Vagina (tissue), 2 donors: ENCODE results near the gene CDH4. TPM values are rescaled to one million over a fixed set of nuclear protein-coding genes. Genes with fewer than 3 reads are reported as not detected.

Experiments
- DNase-seq, 2 donors: peaks; one replicate each; pipeline ENCODE4 v3.0.0-alpha.2; 2017; ENCODE audit errors: extremely low spot score in 2 of 2
- H3K27ac ChIP-seq: fragments of 200-600 bp; sonication (generic); one replicate; pipeline ENCODE4 v1.5.1; 2019
- H3K27me3 ChIP-seq: fragments of 200-600 bp; sonication (generic); one replicate; pipeline ENCODE4 v1.5.1; 2019
- H3K36me3 ChIP-seq, 2 donors: fragments of 200-600 bp; sonication (generic); one replicate each; pipeline ENCODE4 v1.5.1; 2017 to 2019
- H3K4me1 ChIP-seq: fragments of 200-600 bp; sonication (generic); one replicate; pipeline ENCODE4 v1.5.1; 2019
- H3K4me3 ChIP-seq, 2 donors: fragments of 200-600 bp; sonication (generic); 1 replicate in 1 of 2; 2 replicates in 1 of 2; pipeline ENCODE4 v1.5.1; 2016 to 2019
- H3K9me3 ChIP-seq: fragments of 200-600 bp; sonication (generic); one replicate; pipeline ENCODE4 v1.5.1; 2019
- CTCF ChIP-seq, 3 experiments: fragments of 450-650 bp in 2 of 3; fragments of 200-600 bp in 1 of 3; sonication (generic) in 1 of 3; IDR thresholded peaks; one replicate each; pipeline ENCODE4 v1.5.1; 2017 to 2019; ENCODE audit warnings: antibody characterized with exemption in 3 of 3, mild to moderate bottlenecking in 2 of 3, moderate library complexity in 2 of 3
- POLR2A ChIP-seq, 2 donors: fragments of 450-650 bp; IDR thresholded peaks; one replicate each; pipeline ENCODE4 v1.6.1; 2017; ENCODE audit warnings: antibody characterized with exemption in 2 of 2, mild to moderate bottlenecking in 2 of 2, moderate library complexity in 2 of 2
- POLR2AphosphoS5 ChIP-seq, 2 donors: sonication (generic); formaldehyde crosslinking; IDR thresholded peaks; one replicate each; pipeline ENCODE4 v1.9.0; 2017; ENCODE audit warnings: antibody characterized with exemption in 2 of 2, mild to moderate bottlenecking in 2 of 2, low read depth in 1 of 2; ENCODE audit not compliant: insufficient read depth in 1 of 2
- intact Hi-C: fragments of 100-400 bp; cut with DNase I; formaldehyde crosslinking; loops from one replicate; pipeline ENCODE4 v1.15.1; 2023
- total RNA-seq: library from RNA; depleted of rRNA; stranded (reverse); fragments of >200 nt; gene quantifications from one replicate; pipeline ENCODE4 v1.2.3, GENCODE V29; 2016

Gene CDH4
- total RNA-seq, 1 donor from 2014 or later: 0.25 TPM

DNA sequence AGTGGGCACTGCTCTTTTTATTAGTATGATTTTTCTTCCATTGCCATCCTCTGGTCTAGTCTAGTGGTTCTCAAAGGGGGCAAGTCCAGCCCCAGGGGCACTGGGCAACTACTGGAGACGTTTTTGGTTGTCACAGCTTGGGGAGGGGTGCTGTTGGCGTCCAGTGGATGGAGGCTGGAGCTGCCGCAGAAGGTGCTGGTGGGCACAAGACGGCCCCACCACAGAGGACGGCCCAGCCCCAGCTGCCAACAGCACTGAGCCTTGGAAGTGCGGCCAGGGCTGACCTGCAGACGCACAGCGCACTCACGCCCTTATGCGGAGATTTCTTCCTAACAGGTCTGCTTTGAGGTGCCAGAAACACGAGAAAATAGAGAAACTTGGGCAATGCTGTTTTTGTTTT lies 40.3 kb downstream of the CDH4 start:
- Histone ChIP-seq H3K9me3 (no peaks in the 10 kb centered on the region), H3K36me3 (no peaks in the 10 kb centered on the region), H3K27me3 (no peaks in the 10 kb centered on the region), H3K4me3 (no peak overlapping the region), H3K4me1 (no peaks in the 10 kb centered on the region), H3K27ac (no peak overlapping the region)
- no peak for DNase-seq
- intact Hi-C loops: no loop called here
- TF ChIP-seq CTCF (IDR thresholded peaks at IDR 0.05): no peak

DNA sequence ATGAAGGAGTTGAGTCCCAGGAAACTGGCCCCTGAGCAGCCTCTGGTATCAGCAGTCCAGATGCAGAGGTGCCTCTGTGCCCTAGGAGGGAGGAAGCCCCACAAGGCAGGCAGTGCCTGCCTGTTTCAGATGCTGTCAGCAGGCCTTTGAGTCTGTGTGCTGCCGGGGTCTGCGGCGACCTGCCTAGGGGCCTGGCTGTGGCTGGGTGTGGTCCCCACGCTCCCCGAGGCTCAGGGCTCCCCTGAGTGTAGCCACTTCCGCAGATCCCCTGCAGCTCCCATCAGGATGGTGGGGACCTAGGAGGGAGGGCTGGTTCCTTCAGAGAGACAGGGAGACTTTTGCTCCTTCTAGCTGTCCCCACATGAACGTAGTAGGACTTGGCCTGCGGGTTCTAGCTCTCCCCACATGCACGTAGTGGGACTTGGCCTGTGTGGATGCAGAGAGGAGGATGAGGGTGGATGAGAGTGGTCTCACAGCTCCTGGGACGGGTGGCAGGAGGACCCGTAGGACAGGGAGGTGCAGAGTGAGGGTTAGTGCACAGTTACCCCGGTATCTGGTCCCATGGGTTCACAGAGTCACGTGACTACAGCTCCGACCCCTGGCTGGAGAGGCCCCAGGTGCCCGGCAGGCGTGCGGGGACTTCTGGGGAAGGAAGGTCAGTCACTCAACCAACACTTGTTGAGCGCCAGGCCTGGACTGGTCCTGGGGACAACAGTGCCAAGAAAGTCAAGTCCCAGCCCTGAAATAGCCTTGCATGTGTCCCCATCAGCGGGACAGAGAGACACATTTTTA lies 41.0 kb downstream of the CDH4 start:
- no peaks in the 10 kb centered on the region for H3K4me1 ChIP-seq
- intact Hi-C loops: no loop called here
- no peaks in the 10 kb centered on the region for H3K36me3 ChIP-seq
- no peak overlapping the region for H3K4me3 ChIP-seq
- DNase-seq: no peak
- no peak overlapping the region for H3K27ac ChIP-seq
- H3K9me3 ChIP-seq: no peaks in the 10 kb centered on the region
- TF ChIP-seq CTCF (IDR thresholded peaks at IDR 0.05) (no peak), POLR2A (IDR thresholded peaks at IDR 0.05) (no peak), POLR2AphosphoS5 (IDR thresholded peaks at IDR 0.05; ENCODE audit: insufficient read depth in 1 of 2, low read depth in 1 of 2) (no peak)
- H3K27me3 ChIP-seq: no peaks in the 10 kb centered on the region

GRCh38 chr20:61293951-61294350 lies 41.9 kb downstream of the CDH4 start:
- intact Hi-C loops: no loop called here
- TF ChIP-seq POLR2AphosphoS5 (IDR thresholded peaks at IDR 0.05; ENCODE audit: insufficient read depth in 1 of 2, low read depth in 1 of 2) (no peak), POLR2A (IDR thresholded peaks at IDR 0.05) (no peak), CTCF (IDR thresholded peaks at IDR 0.05) (no peak)
- Histone ChIP-seq H3K9me3 (no peaks in the 10 kb centered on the region), H3K4me1 (no peaks in the 10 kb centered on the region), H3K4me3 (no peak overlapping the region), H3K36me3 (no peaks in the 10 kb centered on the region), H3K27ac (no peak overlapping the region), H3K27me3 (no peaks in the 10 kb centered on the region)
- DNase-seq: no peak

DNA sequence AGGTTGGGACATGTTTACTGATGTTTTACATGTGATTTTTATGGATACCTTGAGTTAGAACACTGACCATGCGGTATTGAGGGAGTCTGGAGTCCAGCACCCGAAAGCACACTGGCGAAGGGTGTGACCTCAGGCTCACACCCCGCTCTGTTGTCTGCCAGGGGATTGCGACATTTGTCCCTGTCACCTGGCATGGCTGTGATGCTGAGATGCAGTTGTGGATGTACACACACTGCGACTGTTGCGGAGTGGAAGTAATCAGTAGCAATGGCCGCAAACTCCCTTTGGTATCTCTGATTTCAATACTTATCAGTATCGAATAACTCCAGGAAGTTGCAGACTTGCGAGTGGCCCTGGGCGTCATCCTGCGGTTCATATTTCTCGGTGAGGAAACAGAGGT lies 43.2 kb downstream of the CDH4 start:
- no peaks in the 10 kb centered on the region for H3K36me3 ChIP-seq
- intact Hi-C loops: no loop called here
- H3K9me3 ChIP-seq: no peaks in the 10 kb centered on the region

More for the DNA sequence above, 43.2 kb downstream of the CDH4 start:
- H3K27ac ChIP-seq: no peak overlapping the region
- no peak for DNase-seq
- H3K4me3 ChIP-seq: no peak overlapping the region
- TF ChIP-seq POLR2AphosphoS5 (IDR thresholded peaks at IDR 0.05; ENCODE audit: insufficient read depth in 1 of 2, low read depth in 1 of 2): no peak
- no peak for TF ChIP-seq CTCF (IDR thresholded peaks at IDR 0.05)
- TF ChIP-seq POLR2A (IDR thresholded peaks at IDR 0.05): no peak
- H3K27me3 ChIP-seq: no peaks in the 10 kb centered on the region
- no peaks in the 10 kb centered on the region for H3K4me1 ChIP-seq
